ELR (cell line): ENCODE measurements around the gene NSG1.
"Not testable (repeated sequence)": the region's sequence is repeated elsewhere in the genome, so short reads cannot be mapped to it uniquely, and the experiment has no call there.

Experiments
- DNase-seq: peaks from one replicate; pipeline ENCODE4 v3.0.0-alpha.2; 2015; ENCODE audit warnings: low read depth

NSG1 gene

GRCh38 chr4:4386736-4387392 is at the start of gene NSG1:
Gene NSG1 (plus strand): TSS chr4:4387102. CDS start chr4:4387630, 528 bp downstream.
- DNase-seq, result peak; percentile 23

- no peak for DNase-seq
Measured at GRCh38 chr4:4338210-4339001, 48.5 kb upstream of the NSG1 start.

GRCh38 chr4:4339504-4340085 is 47.3 kb upstream of the NSG1 start:
- DNase-seq, result no peak

- no peak for DNase-seq
Measured at GRCh38 chr4:4341861-4342650, 44.8 kb upstream of the NSG1 start.

- DNase-seq, result no peak
Measured at GRCh38 chr4:4343038-4343437, 43.9 kb upstream of the NSG1 start.

- no peak for DNase-seq
Measured at GRCh38 chr4:4344915-4345527, 41.9 kb upstream of the NSG1 start.

GRCh38 chr4:4347585-4347984 is 39.3 kb upstream of the NSG1 start:
- no peak for DNase-seq

- not testable (repeated sequence) for DNase-seq
Measured at GRCh38 chr4:4348585-4348984, 38.3 kb upstream of the NSG1 start.

- no peak for DNase-seq
Measured at GRCh38 chr4:4349867-4350266, 37.0 kb upstream of the NSG1 start.

- DNase-seq, result no peak
Measured at GRCh38 chr4:4350909-4351308, 36.0 kb upstream of the NSG1 start.

GRCh38 chr4:4355302-4355701 is 31.6 kb upstream of the NSG1 start:
- no peak for DNase-seq

GRCh38 chr4:4356106-4357041 is 30.5 kb upstream of the NSG1 start:
- no peak for DNase-seq

- no peak for DNase-seq
Measured at GRCh38 chr4:4358093-4358854, 28.6 kb upstream of the NSG1 start.

GRCh38 chr4:4361883-4362282 is 25.0 kb upstream of the NSG1 start:
- no peak for DNase-seq

GRCh38 chr4:4362991-4363697 is 23.8 kb upstream of the NSG1 start:
- DNase-seq, result no peak

GRCh38 chr4:4364061-4364460 is 22.8 kb upstream of the NSG1 start:
- DNase-seq, result no peak

- no peak for DNase-seq
Measured at GRCh38 chr4:4364486-4365208, 22.3 kb upstream of the NSG1 start.

GRCh38 chr4:4368809-4369580 is 17.9 kb upstream of the NSG1 start:
- no peak for DNase-seq
